HCT116 (cell line): ENCODE data around the gene FADS6. TPM values are rescaled to one million over a fixed set of nuclear protein-coding genes. Genes with fewer than 3 reads are reported as not detected.

ENCODE experiments used
- ATAC-seq: fragments of 200-7000 bp; cut with Tn5 transposase; 2 replicates; pipeline ENCODE4 v1.9.1; 2020; ENCODE audit warnings: mild to moderate bottlenecking, moderate library complexity
- BruUV-seq: library from RNA; stranded (reverse); fragments of 400-500 nt; replicated peaks from 2 replicates; lab custom pipeline; 2021; lab: Mats Ljungman, UMichigan
- CTCF ChIA-PET: fragments of 300-600 bp; sonication (Branson Sonifier 250); formaldehyde crosslinking; loops from one replicate; lab custom pipeline; 2021; ENCODE audit warnings: antibody characterized with exemption; lab: Charles Lee
- POLR2A ChIA-PET: fragments of 300-600, 350-600 bp; sonication (Branson Sonifier 250); formaldehyde crosslinking; loops from one replicate; lab custom pipeline; 2021; ENCODE audit warnings: antibody characterized with exemption; lab: Charles Lee
- RAD21 ChIA-PET, 2 experiments: fragments of 300-600 bp; sonication (Branson Sonifier 250); formaldehyde crosslinking; loops; one replicate each; lab custom pipeline; 2023; ENCODE audit warnings: low total read pairs in 2 of 2; ENCODE audit not compliant: uncharacterized antibody in 2 of 2, unreplicated experiment in 2 of 2, low non-redundant PET in 1 of 2; lab: Charles Lee
- DNase-seq: peaks from one replicate; pipeline ENCODE4 v3.0.0-alpha.2; 2010; ENCODE audit warnings: low read depth, low spot score
- H2AFZ ChIP-seq: fragments of 200-600 bp; shearing (Covaris generic), sonication (generic); 2 replicates; pipeline ENCODE4 v1.6.1; 2017; ENCODE audit warnings: low read depth, mixed run types, mixed read lengths, antibody characterized with exemption, low read length; ENCODE audit not compliant: poor library complexity, severe bottlenecking
- H3K27ac ChIP-seq: 2 replicates; pipeline ENCODE4 v1.5.1; 2012; ENCODE audit warnings: low read depth, low read length
- H3K27me3 ChIP-seq: fragments of 200-600 bp; sonication (generic); 2 replicates; pipeline ENCODE4 v1.6.1; 2016; ENCODE audit warnings: mixed run types, low read length, mixed read lengths; ENCODE audit not compliant: insufficient read depth
- H3K36me3 ChIP-seq, 2 experiments: fragments of 200-500 bp in 1 of 2; fragments of 200-600 bp in 1 of 2; sonication (Bioruptor generic) in 1 of 2; sonication (generic) in 1 of 2; 2 replicates each; pipeline versions ENCODE4 v1.5.1 to v1.6.1; 2014 to 2016; ENCODE audit warnings: low read length in 2 of 2, inconsistent platforms in 1 of 2, mixed read lengths in 1 of 2, mixed run types in 1 of 2; ENCODE audit not compliant: insufficient read depth in 2 of 2, control insufficient read depth in 1 of 2
- H3K4me1 ChIP-seq, 2 experiments: fragments of 200-600 bp in 1 of 2; sonication (generic) in 1 of 2; 2 replicates each; pipeline versions ENCODE4 v1.5.1 to v1.6.1; 2012 to 2017; ENCODE audit warnings: low read length in 2 of 2, inconsistent platforms in 1 of 2, mild to moderate bottlenecking in 1 of 2, mixed read lengths in 1 of 2, mixed run types in 1 of 2, moderate library complexity in 1 of 2; ENCODE audit not compliant: insufficient read depth in 2 of 2, control insufficient read depth in 1 of 2
- H3K4me2 ChIP-seq: fragments of 200-600 bp; sonication (generic); 2 replicates; pipeline ENCODE4 v1.6.1; 2017; ENCODE audit warnings: mixed run types, low read length, mixed read lengths
- H3K4me3 ChIP-seq, 2 experiments: fragments of 200-600 bp in 1 of 2; sonication (generic) in 1 of 2; replicated peaks in 1 of 2; 2 replicates each; pipeline ENCODE4 v1.5.1; 2011 to 2016; ENCODE audit warnings: low read length in 2 of 2, control low read depth in 1 of 2, low read depth in 1 of 2, mild to moderate bottlenecking in 1 of 2, mixed read lengths in 1 of 2, mixed run types in 1 of 2
- H3K79me2 ChIP-seq: fragments of 200-600 bp; sonication (generic); 2 replicates; pipeline ENCODE4 v1.6.1; 2017; ENCODE audit warnings: mild to moderate bottlenecking, mixed run types, low read length, moderate library complexity, mixed read lengths; ENCODE audit not compliant: insufficient read depth
- H3K9ac ChIP-seq: fragments of 200-600 bp; sonication (generic); 2 replicates; pipeline ENCODE4 v1.6.1; 2016; ENCODE audit warnings: low read length, mixed read lengths
- H3K9me2 ChIP-seq: fragments of 200-600 bp; sonication (generic), shearing (Covaris generic); 2 replicates; pipeline ENCODE4 v1.6.1; 2017; ENCODE audit warnings: mixed run types, mild to moderate bottlenecking, moderate library complexity; ENCODE audit not compliant: insufficient read depth
- H3K9me3 ChIP-seq, 2 experiments: fragments of 200-500 bp in 1 of 2; fragments of 200-600 bp in 1 of 2; sonication (Bioruptor generic) in 1 of 2; sonication (generic) in 1 of 2; 2 replicates each; pipeline ENCODE4 v1.6.1; 2014 to 2017; ENCODE audit warnings: low read length in 2 of 2, mixed read lengths in 2 of 2, inconsistent platforms in 1 of 2, low read depth in 1 of 2, mild to moderate bottlenecking in 1 of 2, mixed run types in 1 of 2, moderate library complexity in 1 of 2; ENCODE audit not compliant: control insufficient read depth in 1 of 2, insufficient read depth in 1 of 2
- H4K20me1 ChIP-seq: fragments of 200-600 bp; sonication (generic), shearing (Covaris generic); 2 replicates; pipeline ENCODE4 v1.6.1; 2017; ENCODE audit warnings: mixed run types, mild to moderate bottlenecking, moderate library complexity; ENCODE audit not compliant: insufficient read depth
- ELF1 ChIP-seq: IDR thresholded peaks from 2 replicates; pipeline ENCODE4 v1.6.1; 2012; ENCODE audit warnings: low read depth, borderline replicate concordance
- EZH2 ChIP-seq: fragments of 200-600 bp; sonication (generic); IDR thresholded peaks from 2 replicates; pipeline ENCODE4 v1.6.1; 2017; ENCODE audit warnings: antibody characterized with exemption, mixed run types
- FOSL1 ChIP-seq: IDR thresholded peaks from 2 replicates; pipeline ENCODE4 v1.6.1; 2012; ENCODE audit warnings: low read depth
- POLR2AphosphoS5 ChIP-seq: IDR thresholded peaks from 2 replicates; pipeline ENCODE4 v1.6.1; 2011; ENCODE audit warnings: mild to moderate bottlenecking, low read depth, low read length, moderate library complexity
- RAD21 ChIP-seq: IDR thresholded peaks from 2 replicates; pipeline ENCODE4 v1.6.1; 2012; ENCODE audit warnings: low read depth, mild to moderate bottlenecking
- REST ChIP-seq: IDR thresholded peaks from 2 replicates; pipeline ENCODE4 v1.6.1; 2012; ENCODE audit warnings: low read depth
- SP1 ChIP-seq: IDR thresholded peaks from 2 replicates; pipeline ENCODE4 v1.6.1; 2012; ENCODE audit warnings: low read depth
- ZFX ChIP-seq: fragments of 450-650 bp; IDR thresholded peaks from 2 replicates; pipeline ENCODE4 v1.6.1; 2017
- intact Hi-C: fragments of 100-400 bp; cut with micrococcal nuclease; formaldehyde crosslinking; loops from 2 replicates; pipeline ENCODE4 v1.10.0; 2022
- total RNA-seq: library from RNA; stranded (reverse); gene quantifications from one replicate; pipeline ENCODE4 v1.2.1, GENCODE V29; 2021; ENCODE audit not compliant: unreplicated experiment
- TF ChIP-seq, protein P1 (sequence below): IDR thresholded peaks from 2 replicates; pipeline ENCODE4 v1.6.1; 2011; ENCODE audit warnings: mild to moderate bottlenecking, low read length, moderate library complexity; ENCODE audit not compliant: insufficient replicate concordance; ENCODE audit errors: extremely low read depth

The FADS6 gene
- total RNA-seq, 1 experiment from 2014 or later = not detected

DNA sequence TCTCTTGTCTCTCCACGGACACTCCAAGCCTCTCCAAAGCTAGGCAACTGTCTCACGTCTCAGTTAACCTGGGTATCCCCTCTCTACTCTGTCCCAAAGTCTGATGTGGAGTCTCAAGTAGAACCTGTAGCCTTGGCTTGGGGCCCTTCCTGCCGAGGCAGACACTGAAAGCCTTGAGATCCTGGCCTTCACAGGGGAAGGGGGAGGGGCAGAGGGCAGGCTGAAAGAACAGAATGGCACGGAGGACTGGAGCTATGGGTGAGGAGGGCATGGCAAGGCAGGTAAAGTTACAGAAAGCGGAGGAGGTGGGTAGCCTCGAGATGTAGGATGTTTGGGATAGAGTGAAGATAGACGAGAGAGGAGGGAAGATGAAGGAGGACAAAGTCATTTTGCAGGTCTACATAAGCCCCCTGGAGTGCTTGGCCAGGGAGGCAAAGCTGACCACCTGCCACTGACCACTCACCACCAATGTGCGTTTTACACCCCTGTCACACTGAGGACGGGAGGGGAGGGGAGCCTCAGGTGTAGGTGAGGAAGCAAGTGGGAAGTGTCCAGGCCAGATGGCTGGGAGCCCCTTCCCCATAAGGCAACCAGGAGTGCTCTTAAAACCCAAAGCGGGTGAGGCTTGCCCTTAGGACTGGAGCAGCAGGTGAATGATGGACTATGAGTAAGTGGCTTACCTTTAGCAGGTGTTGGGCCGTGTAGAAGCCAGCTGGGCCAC, 21.9 kb downstream of the FADS6 start (continued):
- no peak for TF ChIP-seq REST

- no peak for ATAC-seq
- ChIA-PET POLR2A (interaction anchor here (0.7 to 1.4 kb wide), 2 partner anchors 27 to 235 kb away, joined by 3 read pairs; no protein-coding TSS in a partner anchor), RAD21 (no interaction called here), CTCF (interaction anchor here (1.7 kb wide), 1 partner anchor 9 kb away, joined by 4 read pairs; no protein-coding TSS in a partner anchor)
- Histone ChIP-seq H4K20me1 (no peaks in the 10 kb centered on the region), H3K9me2 (no peaks in the 10 kb centered on the region), H3K36me3 (no peaks in the 10 kb centered on the region; a peak in 1 of 4 replicates), H3K4me3 (no peak overlapping the region), H3K27ac (no peak overlapping the region), H3K79me2 (peaks cover 12% of the 10 kb centered on the region), H3K9ac (no peak overlapping the region), H3K4me2 (no peak overlapping the region), H3K9me3 (no peaks in the 10 kb centered on the region), H3K27me3 (no peaks in the 10 kb centered on the region), H2AFZ (no peak overlapping the region), H3K4me1 (peaks cover 14 to 32% of the 10 kb centered on the region in 2 experiments)
- no peak for DNase-seq
- no peak for TF ChIP-seq FOSL1
- TF ChIP-seq ELF1 = no peak
- no peak for TF ChIP-seq RAD21
- no peak for TF ChIP-seq POLR2AphosphoS5
- TF ChIP-seq REST = no peak
- no peak for TF ChIP-seq EZH2
- no peak for TF ChIP-seq SP1
- TF ChIP-seq, protein P1, sequence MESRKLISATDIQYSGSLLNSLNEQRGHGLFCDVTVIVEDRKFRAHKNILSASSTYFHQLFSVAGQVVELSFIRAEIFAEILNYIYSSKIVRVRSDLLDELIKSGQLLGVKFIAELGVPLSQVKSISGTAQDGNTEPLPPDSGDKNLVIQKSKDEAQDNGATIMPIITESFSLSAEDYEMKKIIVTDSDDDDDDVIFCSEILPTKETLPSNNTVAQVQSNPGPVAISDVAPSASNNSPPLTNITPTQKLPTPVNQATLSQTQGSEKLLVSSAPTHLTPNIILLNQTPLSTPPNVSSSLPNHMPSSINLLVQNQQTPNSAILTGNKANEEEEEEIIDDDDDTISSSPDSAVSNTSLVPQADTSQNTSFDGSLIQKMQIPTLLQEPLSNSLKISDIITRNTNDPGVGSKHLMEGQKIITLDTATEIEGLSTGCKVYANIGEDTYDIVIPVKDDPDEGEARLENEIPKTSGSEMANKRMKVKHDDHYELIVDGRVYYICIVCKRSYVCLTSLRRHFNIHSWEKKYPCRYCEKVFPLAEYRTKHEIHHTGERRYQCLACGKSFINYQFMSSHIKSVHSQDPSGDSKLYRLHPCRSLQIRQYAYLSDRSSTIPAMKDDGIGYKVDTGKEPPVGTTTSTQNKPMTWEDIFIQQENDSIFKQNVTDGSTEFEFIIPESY = no peak
- no peak for TF ChIP-seq ZFX
- no TSS peak for BruUV-seq
- intact Hi-C loops = loop anchor here (5.0 kb wide), 3 partner anchors 87 to 162 kb away; partner anchors contain the start of gene NAT9
Measured at GRCh38 chr17:74870512-74870911, 22.9 kb downstream of the FADS6 start.
